HEK293 (cell line): ENCODE results near the gene RNU1-3.
"Not testable (repeated sequence)": the region's sequence is repeated elsewhere in the genome, so short reads cannot be mapped to it uniquely, and the experiment has no call there.

Experiments used
- CTCF ChIA-PET: fragments of 350-600 bp; formaldehyde crosslinking; extraction: SDS; loops from one replicate; lab custom pipeline; 2021; ENCODE audit warnings: antibody characterized with exemption; lab: Yijun Ruan, JAX
- POLR2A ChIA-PET: fragments of 300-600 bp; formaldehyde crosslinking; extraction: SDS; loops from one replicate; lab custom pipeline; 2020; ENCODE audit warnings: antibody characterized with exemption, inconsistent platforms; lab: Yijun Ruan, JAX
- H3K27ac ChIP-seq: fragments of 200-500 bp; sonication (Bioruptor generic); 2 replicates; pipeline ENCODE4 v1.5.1; 2014; ENCODE audit warnings: low read depth, low read length, control low read depth, inconsistent platforms; ENCODE audit errors: extremely low read depth
- H3K36me3 ChIP-seq, 2 experiments: fragments of 200-500 bp in 1 of 2; sonication (Bioruptor generic) in 1 of 2; 1 replicate in 1 of 2; 2 replicates in 1 of 2; pipeline ENCODE4 v1.5.1; 2014 to 2017; ENCODE audit warnings: inconsistent platforms in 2 of 2, low read length in 2 of 2; ENCODE audit not compliant: control insufficient read depth in 2 of 2, insufficient read depth in 1 of 2
- H3K4me1 ChIP-seq: fragments of 200-500 bp; sonication (Bioruptor generic); 2 replicates; pipeline ENCODE4 v1.5.1; 2014; ENCODE audit warnings: mild to moderate bottlenecking, low read length, inconsistent platforms; ENCODE audit not compliant: control insufficient read depth, insufficient read depth
- H3K4me3 ChIP-seq: 2 replicates; pipeline ENCODE4 v1.5.1; 2011; ENCODE audit warnings: low read depth, mild to moderate bottlenecking, control low read depth, low read length, moderate library complexity
- H3K9me3 ChIP-seq: fragments of 200-500 bp; sonication (Bioruptor generic); 2 replicates; pipeline ENCODE4 v1.5.1; 2014; ENCODE audit warnings: low read depth, low read length, inconsistent platforms; ENCODE audit not compliant: control insufficient read depth, insufficient read depth
- IKZF3 ChIP-seq: fragments of 450-650 bp; IDR thresholded peaks from 2 replicates; pipeline ENCODE4 v1.5.0; 2018; ENCODE audit warnings: missing biosample characterization, mild to moderate bottlenecking, missing genetic modification characterization, moderate library complexity
- MZF1 ChIP-seq: fragments of 450-650 bp; formaldehyde crosslinking; IDR thresholded peaks from 2 replicates; pipeline ENCODE4 v1.5.1; 2017; ENCODE audit warnings: missing biosample characterization, missing genetic modification characterization, borderline replicate concordance
- REPIN1 ChIP-seq: fragments of 450-650 bp; formaldehyde crosslinking; IDR thresholded peaks from 2 replicates; pipeline ENCODE4 v1.5.1; 2017; ENCODE audit warnings: missing biosample characterization, missing genetic modification characterization, low read depth
- ZBTB1 ChIP-seq: fragments of 450-650 bp; formaldehyde crosslinking; IDR thresholded peaks from 2 replicates; pipeline ENCODE4 v1.5.1; 2016; ENCODE audit warnings: missing biosample characterization, missing genetic modification characterization
- ZBTB17 ChIP-seq: fragments of 450-650 bp; formaldehyde crosslinking; IDR thresholded peaks from 2 replicates; pipeline ENCODE4 v1.5.1; 2016; ENCODE audit warnings: missing biosample characterization, missing genetic modification characterization
- ZNF114 ChIP-seq: fragments of 450-650 bp; formaldehyde crosslinking; IDR thresholded peaks from 2 replicates; pipeline ENCODE4 v1.5.0; 2017; ENCODE audit warnings: missing biosample characterization, missing genetic modification characterization
- ZNF157 ChIP-seq: fragments of 450-650 bp; formaldehyde crosslinking; IDR thresholded peaks from 2 replicates; pipeline ENCODE4 v1.5.1; 2016; ENCODE audit warnings: missing biosample characterization, missing genetic modification characterization
- ZNF404 ChIP-seq: fragments of 450-650 bp; formaldehyde crosslinking; IDR thresholded peaks from 2 replicates; pipeline ENCODE4 v1.5.1; 2017; ENCODE audit warnings: missing biosample characterization, missing genetic modification characterization
- ZNF529 ChIP-seq: fragments of 450-650 bp; formaldehyde crosslinking; IDR thresholded peaks from 2 replicates; pipeline ENCODE4 v1.5.1; 2017; ENCODE audit warnings: missing genetic modification characterization, missing biosample characterization; ENCODE audit not compliant: insufficient replicate concordance
- ZNF530 ChIP-seq: fragments of 450-650 bp; formaldehyde crosslinking; IDR thresholded peaks from 2 replicates; pipeline ENCODE4 v1.5.1; 2016; ENCODE audit warnings: low read depth, missing biosample characterization, missing genetic modification characterization
- ZNF544 ChIP-seq: fragments of 450-650 bp; formaldehyde crosslinking; IDR thresholded peaks from 2 replicates; pipeline ENCODE4 v1.5.0; 2017; ENCODE audit warnings: missing biosample characterization, missing genetic modification characterization
- ZNF549 ChIP-seq: fragments of 450-650 bp; IDR thresholded peaks from 2 replicates; pipeline ENCODE4 v1.5.1; 2018; ENCODE audit warnings: missing biosample characterization, missing genetic modification characterization, mild to moderate bottlenecking, inconsistent platforms, moderate library complexity
- ZNF555 ChIP-seq: fragments of 450-650 bp; formaldehyde crosslinking; conservative IDR thresholded peaks from 2 replicates; pipeline ENCODE4 v1.5.1; 2017; ENCODE audit warnings: missing biosample characterization, mild to moderate bottlenecking, missing genetic modification characterization, inconsistent platforms
- ZNF596 ChIP-seq: fragments of 450-650 bp; IDR thresholded peaks from 2 replicates; pipeline ENCODE4 v1.5.0; 2018; ENCODE audit warnings: missing biosample characterization, mild to moderate bottlenecking, missing genetic modification characterization, moderate library complexity
- ZNF610 ChIP-seq: fragments of 450-650 bp; formaldehyde crosslinking; IDR thresholded peaks from 2 replicates; pipeline ENCODE4 v1.5.1; 2016; ENCODE audit warnings: missing biosample characterization, missing genetic modification characterization, borderline replicate concordance
- ZNF660 ChIP-seq: fragments of 450-650 bp; IDR thresholded peaks from 2 replicates; pipeline ENCODE4 v1.5.1; 2018; ENCODE audit warnings: missing biosample characterization, mild to moderate bottlenecking, missing genetic modification characterization
- ZNF776 ChIP-seq: fragments of 450-650 bp; formaldehyde crosslinking; IDR thresholded peaks from 2 replicates; pipeline ENCODE4 v1.5.0; 2017; ENCODE audit warnings: missing biosample characterization, missing genetic modification characterization, borderline replicate concordance
- ZNF837 ChIP-seq: fragments of 450-650 bp; formaldehyde crosslinking; IDR thresholded peaks from 2 replicates; pipeline ENCODE4 v1.5.1; 2016; ENCODE audit warnings: missing biosample characterization, missing genetic modification characterization
- TF ChIP-seq, protein P1 (sequence below): fragments of 450-650 bp; formaldehyde crosslinking; IDR thresholded peaks from 2 replicates; pipeline ENCODE4 v1.5.1; 2016; ENCODE audit warnings: missing biosample characterization, missing genetic modification characterization, borderline replicate concordance

RNU1-3 gene

GRCh38 chr1:16621300-16621658 is 45.5 kb downstream of the RNU1-3 start:
- TF ChIP-seq ZNF776 (tag by site-specific recombination) (no peak), REPIN1 (tag by site-specific recombination) (0 out of 2 replicates have a peak, but pooled peaks have one; percentile 5), ZNF114 (tag by site-specific recombination) (no peak), ZNF404 (no peak)
- no peaks in the 10 kb centered on the region for H3K4me1 ChIP-seq
- no peak overlapping the region for H3K27ac ChIP-seq
- POLR2A ChIA-PET = interaction anchor here (0.5 to 1.3 kb wide), 14 partner anchors 9 to 345 kb away, joined by 3 to 12 read pairs (median 4); no protein-coding TSS in a partner anchor
- no peak overlapping the region for H3K4me3 ChIP-seq
- CTCF ChIA-PET = interaction anchor here (0.6 to 3.1 kb wide), 47 partner anchors 8 to 542 kb away, joined by 3 to 29 read pairs (median 5); partner anchors contain the start of genes NECAP2 and SZRD1
- peaks cover 0 to 77% of the 10 kb centered on the region in 2 experiments for H3K36me3 ChIP-seq
- H3K9me3 ChIP-seq = no peaks in the 10 kb centered on the region

- ChIA-PET CTCF (interaction anchor here (0.5 to 3.1 kb wide), 13 partner anchors 8 to 541 kb away, joined by 3 to 29 read pairs (median 8); partner anchors contain the start of gene NECAP2), POLR2A (interaction anchor here (1.3 kb wide), 4 partner anchors 11 to 286 kb away, joined by 4 to 12 read pairs (median 10); no protein-coding TSS in a partner anchor)
- not testable (repeated sequence) for H3K27ac ChIP-seq, H3K4me1 ChIP-seq, H3K4me3 ChIP-seq, H3K9me3 ChIP-seq
- peaks cover 0 to 66% of the 10 kb centered on the region in 2 experiments for H3K36me3 ChIP-seq
Measured at GRCh38 chr1:16619803-16620501, 46.8 kb downstream of the RNU1-3 start.

- Histone ChIP-seq H3K36me3 (peaks cover 0 to 54% of the 10 kb centered on the region in 2 experiments), H3K27ac (no peak overlapping the region), H3K9me3 (no peaks in the 10 kb centered on the region), H3K4me1 (peaks cover 6% of the 10 kb centered on the region), H3K4me3 (no peak overlapping the region)
- POLR2A ChIA-PET = no interaction called here
- TF ChIP-seq ZNF596 (tag by site-specific recombination) (peak; percentile 15; the same call in 1 of the 2 replicates), ZBTB17 (tag by site-specific recombination) (peak; percentile 26; the same call in 1 of the 2 replicates)
- TF ChIP-seq, protein P1, sequence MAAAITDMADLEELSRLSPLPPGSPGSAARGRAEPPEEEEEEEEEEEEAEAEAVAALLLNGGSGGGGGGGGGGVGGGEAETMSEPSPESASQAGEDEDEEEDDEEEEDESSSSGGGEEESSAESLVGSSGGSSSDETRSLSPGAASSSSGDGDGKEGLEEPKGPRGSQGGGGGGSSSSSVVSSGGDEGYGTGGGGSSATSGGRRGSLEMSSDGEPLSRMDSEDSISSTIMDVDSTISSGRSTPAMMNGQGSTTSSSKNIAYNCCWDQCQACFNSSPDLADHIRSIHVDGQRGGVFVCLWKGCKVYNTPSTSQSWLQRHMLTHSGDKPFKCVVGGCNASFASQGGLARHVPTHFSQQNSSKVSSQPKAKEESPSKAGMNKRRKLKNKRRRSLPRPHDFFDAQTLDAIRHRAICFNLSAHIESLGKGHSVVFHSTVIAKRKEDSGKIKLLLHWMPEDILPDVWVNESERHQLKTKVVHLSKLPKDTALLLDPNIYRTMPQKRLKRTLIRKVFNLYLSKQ (tag by site-specific recombination) = no peak
- TF ChIP-seq, all 188 proteins: peak for 2
- CTCF ChIA-PET = interaction anchor here (1.0 to 1.2 kb wide), 3 partner anchors 9 to 39 kb away, joined by 4 read pairs; no protein-coding TSS in a partner anchor
Measured at GRCh38 chr1:16618719-16619118, 48.0 kb downstream of the RNU1-3 start.

DNA sequence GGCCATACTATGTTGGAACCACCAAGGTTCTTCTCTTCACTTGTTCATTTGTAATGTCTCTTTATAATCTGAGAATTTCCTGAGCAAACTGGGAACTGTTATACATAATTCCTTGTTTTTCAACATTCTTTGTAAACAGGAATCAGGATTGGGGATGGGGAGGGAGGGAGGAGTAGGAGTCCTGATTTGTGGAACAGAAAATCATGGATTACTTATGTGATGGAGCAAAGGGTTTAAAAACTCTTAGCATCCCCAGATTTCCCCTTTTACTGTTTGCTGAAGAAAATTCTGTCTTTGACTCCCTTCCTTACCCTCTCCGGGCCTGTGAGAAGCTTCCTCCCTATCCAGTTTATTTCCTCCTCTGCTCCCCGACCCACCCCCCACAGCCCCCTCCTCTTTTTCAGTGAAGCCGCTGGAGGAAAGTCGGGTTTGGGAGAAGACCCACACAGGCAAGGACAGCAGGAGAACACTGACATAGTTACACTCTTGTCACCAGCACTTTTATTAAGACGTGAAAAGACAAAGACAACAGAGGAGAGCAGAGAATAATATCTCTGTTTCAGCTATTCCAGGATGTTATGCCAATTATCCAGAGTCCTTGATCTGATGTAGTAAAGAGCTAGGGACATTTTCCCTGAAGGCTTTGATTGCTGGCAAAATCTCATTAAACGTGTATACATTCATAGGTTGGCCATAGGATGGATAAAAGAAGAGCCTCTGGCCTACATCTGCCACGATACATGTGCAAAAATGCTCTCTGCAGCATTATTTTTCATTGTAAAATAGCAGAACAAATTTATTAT is 48.8 kb downstream of the RNU1-3 start:
- TF ChIP-seq ZNF404 (no peak), ZNF544 (tag by site-specific recombination) (no peak), ZNF157 (no peak), MZF1 (tag by site-specific recombination) (no peak), IKZF3 (tag by site-specific recombination) (no peak), ZNF529 (tag by site-specific recombination) (no peak), ZNF660 (tag by site-specific recombination) (no peak), ZNF530 (no peak), ZBTB1 (tag by site-specific recombination) (no peak), ZNF837 (no peak), ZNF610 (no peak), ZNF555 (tag by site-specific recombination) (no peak), ZNF549 (tag by site-specific recombination) (no peak)
- ChIA-PET CTCF (interaction anchor here (1.0 to 1.2 kb wide), 3 partner anchors 9 to 38 kb away, joined by 4 read pairs; no protein-coding TSS in a partner anchor), POLR2A (no interaction called here)
- Histone ChIP-seq H3K27ac (no peak overlapping the region), H3K9me3 (no peaks in the 10 kb centered on the region), H3K36me3 (peaks cover 0 to 47% of the 10 kb centered on the region in 2 experiments), H3K4me3 (no peak overlapping the region), H3K4me1 (peaks cover 7% of the 10 kb centered on the region)
